HepG2 (cell line): ENCODE results near the gene CAPN9. TPM values are rescaled to one million over a fixed set of nuclear protein-coding genes. Genes with fewer than 3 reads are reported as not detected.

Experiments used
- ELF3 ChIP-seq: IDR thresholded peaks from 2 replicates; pipeline ENCODE4 v1.6.1; 2016; ENCODE audit warnings: missing genetic modification reagents, missing compliant biosample characterization
- ETV6 ChIP-seq: sonication (generic); formaldehyde crosslinking; conservative IDR thresholded peaks from 2 replicates; pipeline ENCODE4 v1.4.0; 2020; ENCODE audit warnings: missing genetic modification reagents
- IKZF5 ChIP-seq: IDR thresholded peaks from 2 replicates; pipeline ENCODE4 v1.6.1; 2018; ENCODE audit warnings: missing genetic modification reagents, mild to moderate bottlenecking, missing compliant biosample characterization
- KLF15 ChIP-seq: sonication (generic); formaldehyde crosslinking; IDR thresholded peaks from 2 replicates; pipeline ENCODE4 v1.8.1; 2023; ENCODE audit warnings: borderline replicate concordance, mild to moderate bottlenecking, inconsistent platforms, missing genetic modification reagents, mixed read lengths
- KMT2A ChIP-seq: sonication (generic); formaldehyde crosslinking; IDR thresholded peaks from 2 replicates; pipeline ENCODE4 v1.4.0; 2020; ENCODE audit warnings: missing genetic modification reagents
- MAZ ChIP-seq, 2 experiments: sonication (generic) in 1 of 2; formaldehyde crosslinking in 1 of 2; IDR thresholded peaks; 2 replicates each; pipeline versions ENCODE4 v1.5.0 to v1.6.1; 2012 to 2020; ENCODE audit warnings: low read depth in 2 of 2, mild to moderate bottlenecking in 2 of 2, borderline replicate concordance in 1 of 2, improper control_type of control experiment in 1 of 2, low read length in 1 of 2, missing genetic modification reagents in 1 of 2, moderate library complexity in 1 of 2
- MED8 ChIP-seq: sonication (generic); formaldehyde crosslinking; IDR thresholded peaks from 2 replicates; pipeline ENCODE4 v1.8.1; 2023; ENCODE audit warnings: mild to moderate bottlenecking, missing genetic modification reagents; ENCODE audit not compliant: insufficient replicate concordance
- PRMT3 ChIP-seq: sonication (generic); formaldehyde crosslinking; IDR thresholded peaks from 2 replicates; pipeline ENCODE4 v1.8.1; 2022; ENCODE audit warnings: low read depth, mild to moderate bottlenecking, moderate library complexity, missing genetic modification reagents, borderline replicate concordance
- RFX1 ChIP-seq: fragments of 450-650 bp; IDR thresholded peaks from 2 replicates; pipeline ENCODE4 v1.6.1; 2017
- SIN3B ChIP-seq: fragments of 150-350 bp; IDR thresholded peaks from 2 replicates; pipeline ENCODE4 v1.6.1; 2014; ENCODE audit warnings: low read length
- SRSF4 ChIP-seq: fragments of 200-400 bp; formaldehyde crosslinking; IDR thresholded peaks from one replicate; pipeline ENCODE4 v1.6.1; 2018; ENCODE audit warnings: mild to moderate bottlenecking, low read depth, low read length, moderate library complexity; ENCODE audit not compliant: poor library complexity, severe bottlenecking
- STAT6 ChIP-seq: sonication (generic); formaldehyde crosslinking; IDR thresholded peaks from 2 replicates; pipeline ENCODE4 v1.4.0; 2020; ENCODE audit warnings: missing genetic modification reagents, mild to moderate bottlenecking, borderline replicate concordance
- ZNF280B ChIP-seq: sonication (generic); formaldehyde crosslinking; IDR thresholded peaks from 2 replicates; pipeline ENCODE4 v1.5.0; 2020; ENCODE audit warnings: missing genetic modification reagents, mild to moderate bottlenecking, borderline replicate concordance
- ZNF281 ChIP-seq: sonication (generic); formaldehyde crosslinking; IDR thresholded peaks from 2 replicates; pipeline ENCODE4 v1.4.0; 2020; ENCODE audit warnings: missing genetic modification reagents, borderline replicate concordance
- ZNF468 ChIP-seq: sonication (generic); formaldehyde crosslinking; IDR thresholded peaks from 2 replicates; pipeline ENCODE4 v1.8.0; 2022; ENCODE audit warnings: mild to moderate bottlenecking, moderate library complexity, missing genetic modification reagents
- ZNF770 ChIP-seq: sonication (generic); formaldehyde crosslinking; IDR thresholded peaks from 2 replicates; pipeline ENCODE4 v1.5.0; 2020; ENCODE audit warnings: mild to moderate bottlenecking, missing genetic modification reagents
- polyA plus RNA-seq, 8 experiments: library from polyadenylated mRNA; depleted of rRNA in 3 of 8; stranded (reverse) in 7 of 8; unstranded in 1 of 8; fragments of >200 nt; fragmentation: Illumina TruSeq in 4 of 8; extraction: Trizol in 4 of 8; gene quantifications; 2 replicates each; pipeline versions ENCODE4 v1.2.1 to v1.2.3, GENCODE V29; 2011 to 2016; ENCODE audit warnings: low read depth in 4 of 8, missing spikeins in 1 of 8, mixed read lengths in 1 of 8; ENCODE audit not compliant: insufficient read depth in 1 of 8
- total RNA-seq, 5 experiments: library from RNA; depleted of rRNA; stranded (reverse); fragments of >200 nt; fragmentation: Illumina TruSeq; extraction: Trizol; gene quantifications; 2 replicates each; pipeline ENCODE4 v1.2.3, GENCODE V29; 2016; ENCODE audit warnings: low read depth in 1 of 5

Gene CAPN9
- total and polyA plus RNA-seq, 2 of the 13 experiments (the other 11 are each of a cell fraction or from before 2014, with no cell fraction given), result 0.04 to 0.31 TPM

- TF ChIP-seq ZNF280B (CRISPR knock-in tag) (no peak; the same call in 1 of the 2 replicates), MAZ (IDR thresholded peaks at IDR 0.05; ENCODE audit: borderline replicate concordance, low read depth, low read length) (peak; percentile 72; the same call in 1 of the 2 replicates), MAZ (CRISPR knock-in tag; IDR thresholded peaks at IDR 0.05; ENCODE audit: low read depth) (peak; percentile 80), PRMT3 (no peak), ZNF468 (CRISPR knock-in tag) (no peak), ZNF281 (peak; percentile 83; the same call in 1 of the 2 replicates), ELF3 (CRISPR knock-in tag) (peak; percentile 84), SIN3B (no peak), ZNF770 (CRISPR knock-in tag) (0 out of 2 replicates have a peak, but pooled peaks have one; percentile 22), KLF15 (CRISPR knock-in tag) (no peak), KMT2A (CRISPR knock-in tag) (peak; percentile 30; the same call in 1 of the 2 replicates), ETV6 (CRISPR knock-in tag) (no peak), IKZF5 (CRISPR knock-in tag) (peak; percentile 98), MED8 (CRISPR knock-in tag) (peak; percentile 86), SRSF4 (no peak), STAT6 (CRISPR knock-in tag) (peak; percentile 83; the same call in 1 of the 2 replicates), RFX1 (no peak)
Observed at GRCh38 chr1:230728710-230729392, 18.3 kb upstream of the CAPN9 start (continued).
